Motor neuron (in vitro differentiated cells): Measurements from ENCODE around the gene TMPRSS9. TPM values are rescaled to one million over a fixed set of nuclear protein-coding genes. Genes with fewer than 3 reads are reported as not detected.
"Not testable (repeated sequence)": the region's sequence is repeated elsewhere in the genome, so short reads cannot be mapped to it uniquely, and the experiment has no call there.

Experiments used
- ATAC-seq, 8 experiments: fragments of 200-7000 bp; cut with Tn5 transposase; replicated peaks in 6 of 8; 2 replicates each; pipeline ENCODE4 v1.8.0; 2021; ENCODE audit warnings: mild to moderate bottlenecking in 8 of 8, moderate library complexity in 8 of 8
- H3K27ac ChIP-seq, 2 donors: fragments of 250-450 bp; sonication (Bioruptor Pico); 2 replicates each; pipeline ENCODE4 v1.9.0; 2021; ENCODE audit warnings: antibody characterized with exemption in 2 of 2, mild to moderate bottlenecking in 2 of 2, moderate library complexity in 1 of 2
- H3K4me1 ChIP-seq, 2 donors: fragments of 250-450 bp; sonication (Bioruptor Pico); replicated peaks in 1 of 2; 2 replicates each; pipeline ENCODE4 v1.6.1; 2021; ENCODE audit warnings: antibody characterized with exemption in 2 of 2, mild to moderate bottlenecking in 2 of 2, moderate library complexity in 1 of 2
- H3K4me3 ChIP-seq, 5 donors: fragments of 250-450 bp; sonication (Bioruptor Pico); 2 replicates each; pipeline ENCODE4 v1.9.0; 2021; ENCODE audit warnings: antibody characterized with exemption in 5 of 5, mild to moderate bottlenecking in 5 of 5, moderate library complexity in 4 of 5
- WGBS, 10 experiments: fragments of 450-650 bp; shearing (Covaris generic); methylation state at CpG; one replicate each; pipeline ENCODE4 v1.0.0; 2022; 5-methylcytosine and 5-hydroxymethylcytosine counted together
- in situ Hi-C, 9 experiments: fragments of 400-800 bp; cut with MboI; loops; one replicate each; pipeline ENCODE4 v1.15.0; 2021; ENCODE audit warnings: low sequenced_read_pairs in 9 of 9, low pct_unique_long_range_greater_than_20kb in 2 of 9; ENCODE audit not compliant: unreplicated experiment in 9 of 9
- total RNA-seq, 8 experiments: library from RNA; unstranded; fragments of 300-600 nt; gene quantifications; 2 replicates each; pipeline versions ENCODE4 v1.2.3 to v1.2.4, GENCODE V29; 2022

Gene TMPRSS9
- total RNA-seq, 8 experiments from 2014 or later = 0.33 to 4.1 (median 0.56) TPM; not detected in 1

DNA sequence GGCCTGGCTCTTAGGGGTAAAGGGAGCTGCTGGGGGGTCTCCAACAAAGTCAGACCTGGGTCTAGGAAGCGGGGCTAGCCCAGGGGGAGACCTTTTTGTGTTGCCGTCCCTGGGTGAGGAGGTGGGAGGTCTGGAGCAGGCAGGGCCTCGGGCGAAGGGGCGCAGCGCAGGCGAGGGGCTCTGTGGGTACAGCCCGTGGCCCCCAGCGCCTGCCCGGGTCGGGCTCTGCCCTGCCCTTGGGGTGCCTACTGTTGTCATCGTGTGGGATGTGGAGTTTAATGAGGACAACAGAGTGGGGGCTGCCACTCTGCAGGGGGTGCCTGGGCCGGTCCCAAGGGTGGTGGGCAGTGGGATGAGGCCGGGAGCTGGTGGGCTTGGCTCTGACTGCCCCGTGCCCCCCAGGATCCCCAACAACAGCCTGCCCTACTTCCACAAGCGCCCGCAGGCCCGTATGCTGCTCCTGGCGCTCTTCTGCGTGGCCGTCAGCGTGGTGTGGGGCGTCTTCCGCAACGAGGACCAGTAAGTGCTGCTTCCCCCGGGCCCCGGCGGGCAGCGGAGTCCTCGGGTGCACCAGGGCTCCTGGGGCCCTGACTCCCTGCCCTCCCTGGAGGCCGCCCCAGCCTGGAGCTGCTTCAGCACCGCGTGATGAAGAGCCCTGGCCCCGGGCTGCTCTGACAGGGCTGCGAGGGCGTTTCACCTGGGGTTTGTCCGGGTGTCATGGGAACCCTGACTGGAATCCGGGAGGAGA, 19.4 kb upstream of the TMPRSS9 start:
- 68 to 100% (median 94%) methylated on average over 1 to 9 of the region's 38 CpGs; no CpG with 5 or more reads in 7 of the 10 experiments for WGBS, 10 experiments
- ATAC-seq = no peak
- in situ Hi-C loops = no loop called here
- Histone ChIP-seq H3K4me1 (peaks cover 14 to 20% of the 10 kb centered on the region in 2 donors), H3K4me3 (no peak overlapping the region), H3K27ac (no peak overlapping the region)

DNA sequence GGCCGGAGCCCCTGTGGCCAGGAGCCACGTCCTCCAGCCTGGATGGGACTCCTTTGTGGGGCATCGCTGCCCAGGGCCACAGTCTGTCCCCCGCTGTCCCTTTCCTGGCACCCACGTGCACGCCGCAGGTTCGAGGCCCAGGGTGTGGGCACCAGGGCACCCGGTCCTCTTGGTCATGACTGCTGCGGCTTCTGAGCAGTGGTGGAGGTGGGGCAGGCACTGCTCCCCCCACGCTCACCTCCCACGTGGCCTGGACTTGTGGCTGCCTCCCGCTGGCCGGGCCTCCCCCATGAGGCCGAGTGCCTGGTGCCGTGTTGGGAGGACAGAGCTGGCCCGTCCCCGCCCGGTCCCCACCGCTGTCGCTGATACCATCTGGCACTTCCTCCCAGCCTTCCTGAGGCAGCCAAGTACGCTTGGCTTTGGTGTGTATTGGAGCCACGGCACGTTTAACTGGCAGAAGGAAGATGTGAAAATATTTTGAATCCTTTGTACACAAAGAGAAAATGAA, 18.8 kb upstream of the TMPRSS9 start:
- H3K27ac ChIP-seq = no peak overlapping the region
- 80 to 100% (median 100%) methylated on average over 1 to 3 of the region's 24 CpGs; no CpG with 5 or more reads in 7 of the 10 experiments for WGBS, 10 experiments
- in situ Hi-C loops = no loop called here
- peaks cover 14 to 20% of the 10 kb centered on the region in 2 donors for H3K4me1 ChIP-seq
- ATAC-seq = no peak
- H3K4me3 ChIP-seq = no peak overlapping the region

- Histone ChIP-seq H3K27ac (no peak overlapping the region), H3K4me1 (peaks cover 10 to 14% of the 10 kb centered on the region in 2 donors), H3K4me3 (no peak overlapping the region)
- ATAC-seq = peak in 2 of 8 experiments; percentile 34 to 44
- in situ Hi-C loops = no loop called here
- WGBS, 10 experiments = 43 to 100% (median 90%) methylated on average over 1 to 4 of the region's 15 CpGs; no CpG with 5 or more reads in 7 of the 10 experiments
Measured at GRCh38 chr19:2341982-2342381, 18.1 kb upstream of the TMPRSS9 start.

GRCh38 chr19:2342656-2343288, 17.3 kb upstream of the TMPRSS9 start:
- Histone ChIP-seq H3K4me1 (peaks cover 2 to 6% of the 10 kb centered on the region in 2 donors), H3K27ac (no peak overlapping the region), H3K4me3 (no peak overlapping the region)
- no peak for ATAC-seq
- in situ Hi-C loops = no loop called here
- 90 to 100% (median 98%) methylated on average over 2 to 8 of the region's 29 CpGs; no CpG with 5 or more reads in 6 of the 10 experiments for WGBS, 10 experiments

GRCh38 chr19:2343289-2343982, 16.6 kb upstream of the TMPRSS9 start:
- ATAC-seq = no peak
- no peak overlapping the region for H3K4me3 ChIP-seq
- H3K27ac ChIP-seq = no peak overlapping the region
- H3K4me1 ChIP-seq = no peaks in the 10 kb centered on the region
- 80 to 100% methylated on average over 2 to 4 of the region's 31 CpGs; no CpG with 5 or more reads in 8 of the 10 experiments for WGBS, 10 experiments
- in situ Hi-C loops = no loop called here

DNA sequence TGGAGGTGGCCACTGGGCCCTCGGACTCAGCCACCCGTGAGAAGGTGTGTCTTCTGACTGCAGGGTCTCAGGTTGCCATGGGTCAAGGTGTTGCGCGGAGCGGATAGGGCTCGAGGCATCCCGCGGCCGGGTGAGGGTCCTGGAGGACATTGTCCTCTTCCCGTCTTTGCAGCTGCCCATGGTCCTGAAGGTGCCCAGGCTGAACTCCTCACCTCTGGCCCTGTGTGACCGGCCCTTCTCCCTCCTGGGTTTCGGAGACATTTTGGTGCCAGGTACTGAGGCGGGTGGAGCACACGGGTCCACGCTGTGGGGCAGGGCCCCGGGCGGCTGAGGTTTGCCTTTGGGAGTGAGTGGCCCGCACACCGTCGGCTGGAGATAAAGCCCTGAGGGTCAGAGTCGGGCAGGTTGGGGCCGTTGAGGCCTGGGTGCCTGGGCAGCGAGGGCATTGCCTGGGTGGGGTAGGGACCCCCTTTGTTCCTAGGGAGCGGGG, 15.6 kb upstream of the TMPRSS9 start:
- no peak overlapping the region for H3K27ac ChIP-seq
- no peak overlapping the region for H3K4me3 ChIP-seq
- 100% methylated on average over 1 to 9 of the region's 24 CpGs; no CpG with 5 or more reads in 8 of the 10 experiments for WGBS, 10 experiments
- in situ Hi-C loops = no loop called here
- peak in 1 of 8 experiments; percentile 19 for ATAC-seq
- no peaks in the 10 kb centered on the region for H3K4me1 ChIP-seq

DNA sequence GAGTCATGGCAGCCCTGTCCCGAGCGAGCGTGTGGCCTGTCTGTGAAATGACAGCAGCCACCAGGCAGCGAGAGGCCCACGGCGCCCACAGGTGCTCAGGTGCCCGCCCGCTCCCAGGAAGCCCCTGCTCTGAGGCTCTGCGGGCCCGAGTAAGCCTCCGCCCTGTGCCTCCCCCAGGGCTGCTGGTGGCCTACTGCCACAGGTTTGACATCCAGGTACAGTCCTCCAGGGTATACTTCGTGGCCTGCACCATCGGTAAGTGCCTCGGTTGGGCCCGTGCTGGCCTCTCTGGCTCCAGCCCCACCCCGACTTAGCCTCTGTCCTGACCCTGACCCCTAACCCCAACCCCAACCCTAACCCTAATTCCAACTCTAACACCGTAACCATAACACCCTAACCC, 15.0 kb upstream of the TMPRSS9 start:
- Histone ChIP-seq H3K27ac (no peak overlapping the region), H3K4me3 (no peak overlapping the region), H3K4me1 (no peaks in the 10 kb centered on the region)
- in situ Hi-C loops = no loop called here
- no CpG with 5 or more reads among the region's 17 CpGs for WGBS, 10 experiments
- peak in 2 of 8 experiments; percentile 5 to 16 for ATAC-seq

DNA sequence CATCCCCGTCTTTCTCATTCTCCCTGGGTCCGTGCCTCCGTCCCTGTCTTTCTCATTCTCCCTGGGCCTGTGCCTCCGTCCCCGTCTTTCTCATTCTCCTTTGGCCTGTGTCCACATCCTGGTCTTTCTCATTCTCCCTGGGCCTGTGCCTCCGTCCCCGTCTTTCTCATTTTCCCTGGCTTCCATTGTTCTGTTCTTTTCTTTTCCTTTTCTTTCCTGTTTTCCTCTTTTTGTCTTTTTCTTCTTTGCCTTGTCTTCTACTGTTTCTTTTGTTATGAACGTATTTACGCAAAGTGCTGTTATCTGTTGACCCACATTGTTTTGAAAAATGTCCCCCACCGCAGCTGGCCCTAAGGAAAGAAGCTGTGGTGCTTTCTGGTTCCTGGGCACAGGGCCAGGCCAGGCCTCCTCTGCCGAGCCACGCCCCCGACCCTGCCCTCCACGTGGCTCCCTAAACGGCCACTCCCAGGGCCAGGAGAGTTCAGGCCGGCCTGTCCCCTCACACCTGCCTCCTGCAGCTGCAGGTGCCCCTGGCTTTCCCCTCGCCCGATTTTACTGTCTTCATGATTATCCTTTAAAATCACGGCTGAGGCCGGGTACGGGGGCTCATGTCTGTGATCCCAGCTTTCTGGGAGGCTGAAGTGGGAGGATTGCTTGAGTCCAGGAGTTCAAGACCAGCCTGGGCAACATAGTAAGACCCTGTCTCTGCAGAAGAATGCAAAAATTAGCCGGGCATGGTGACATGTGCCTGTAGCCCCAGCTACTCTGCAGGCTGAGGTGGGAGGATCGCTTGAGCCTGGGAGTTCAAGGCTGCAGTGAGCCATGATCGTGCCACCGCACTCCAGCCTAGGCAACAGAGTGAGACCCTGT, 14.0 kb upstream of the TMPRSS9 start:
- no peak overlapping the region for H3K27ac ChIP-seq
- ATAC-seq = peak in 3 of 8 experiments; percentile 65 to 70 (median 70)
- 55 to 93% (median 79%) methylated on average over 2 to 19 of the region's 25 CpGs for WGBS, 10 experiments
- no peaks in the 10 kb centered on the region for H3K4me1 ChIP-seq
- H3K4me3 ChIP-seq = no peak overlapping the region
- in situ Hi-C loops = no loop called here

GRCh38 chr19:2349818-2350217, 10.2 kb upstream of the TMPRSS9 start:
- ATAC-seq, H3K4me3 ChIP-seq, H3K27ac ChIP-seq, H3K4me1 ChIP-seq, in situ Hi-C loops: not testable (repeated sequence)
- WGBS, 10 experiments = 91 to 98% (median 94%) methylated on average over 12 to 24 of the region's 24 CpGs; no CpG with 5 or more reads in 1 of the 10 experiments

GRCh38 chr19:2350656-2351055, 9.4 kb upstream of the TMPRSS9 start:
- Histone ChIP-seq H3K4me3 (no peak overlapping the region), H3K27ac (no peak overlapping the region), H3K4me1 (no peaks in the 10 kb centered on the region)
- ATAC-seq = no peak
- WGBS, 10 experiments = 80 to 92% (median 87%) methylated on average over 3 to 12 of the region's 16 CpGs; no CpG with 5 or more reads in 5 of the 10 experiments
- in situ Hi-C loops = no loop called here

DNA sequence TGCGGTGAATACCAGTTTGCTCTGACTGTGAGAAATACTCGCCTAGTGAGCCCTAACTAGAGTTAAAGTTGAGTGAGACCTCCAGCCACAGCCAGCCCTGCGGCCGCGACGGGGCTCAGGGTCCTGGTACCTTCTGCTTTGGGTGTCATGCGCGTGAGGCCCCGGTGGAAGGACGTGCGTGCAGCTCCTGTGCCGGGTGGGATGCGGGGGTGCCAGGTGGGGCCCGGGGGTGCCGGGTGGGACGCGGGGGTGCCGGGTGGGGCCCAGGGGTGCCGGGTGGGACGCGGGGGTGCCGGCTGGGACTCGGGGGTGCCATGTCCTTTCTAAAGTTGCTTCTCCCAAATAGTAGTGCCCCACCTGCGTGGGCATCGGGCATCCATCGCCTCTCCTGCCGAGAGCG, 8.5 kb upstream of the TMPRSS9 start:
- in situ Hi-C loops = no loop called here
- H3K27ac ChIP-seq = no peak overlapping the region
- H3K4me1 ChIP-seq = no peaks in the 10 kb centered on the region
- no CpG with 5 or more reads among the region's 28 CpGs for WGBS, 10 experiments
- ATAC-seq = peak in 1 of 8 experiments; percentile 8
- H3K4me3 ChIP-seq = no peak overlapping the region

- H3K4me1 ChIP-seq = no peaks in the 10 kb centered on the region
- no peak overlapping the region for H3K27ac ChIP-seq
- no peak overlapping the region for H3K4me3 ChIP-seq
- in situ Hi-C loops = no loop called here
- ATAC-seq = peak in 2 of 8 experiments; percentile 6 to 10
- 85 to 92% (median 92%) methylated on average over 2 to 10 of the region's 24 CpGs; no CpG with 5 or more reads in 7 of the 10 experiments for WGBS, 10 experiments
Measured at GRCh38 chr19:2352121-2352520, 7.9 kb upstream of the TMPRSS9 start.
